Thyroid gland (tissue), 4 donors: ENCODE results near the gene MAGEL2.

ENCODE experiments used
- CTCF ChIP-seq, 6 experiments: fragments of 200-600 bp in 3 of 6; fragments of 450-650 bp in 3 of 6; sonication (generic) in 3 of 6; IDR thresholded peaks; one replicate each; pipeline ENCODE4 v1.5.1; 2016 to 2019; ENCODE audit warnings: antibody characterized with exemption in 6 of 6, mild to moderate bottlenecking in 2 of 6, inconsistent platforms in 1 of 6, moderate library complexity in 1 of 6
- POLR2A ChIP-seq, 2 donors: fragments of 450-650 bp; IDR thresholded peaks; one replicate each; pipeline ENCODE4 v1.6.1; 2017; ENCODE audit warnings: antibody characterized with exemption in 2 of 2, mild to moderate bottlenecking in 2 of 2, moderate library complexity in 1 of 2

GRCh38 chr15:23602124-23602523, 45.5 kb downstream of the MAGEL2 start:
- TF ChIP-seq CTCF (IDR thresholded peaks at IDR 0.05), result no peak
- TF ChIP-seq POLR2A (IDR thresholded peaks at IDR 0.05), result no peak
